Neutrophil (primary cell): ENCODE results near the gene FEV.

Experiments
- H3K27ac ChIP-seq: fragments of 200-600 bp; sonication (generic); 2 replicates; pipeline ENCODE4 v1.5.1; 2016; ENCODE audit warnings: mild to moderate bottlenecking, moderate library complexity
- H3K27me3 ChIP-seq: fragments of 200-600 bp; sonication (generic); 2 replicates; pipeline ENCODE4 v1.6.0; 2016; ENCODE audit warnings: mild to moderate bottlenecking
- H3K36me3 ChIP-seq: fragments of 200-600 bp; sonication (generic); 2 replicates; pipeline ENCODE4 v1.5.1; 2017
- H3K4me1 ChIP-seq, 2 experiments: fragments of 200-600 bp in 1 of 2; sonication (generic) in 1 of 2; 1 replicate in 1 of 2; 2 replicates in 1 of 2; pipeline versions ENCODE4 v1.5.1 to v1.6.1; 2013 to 2016; ENCODE audit warnings: low read depth in 1 of 2, low read length in 1 of 2, mild to moderate bottlenecking in 1 of 2, moderate library complexity in 1 of 2; ENCODE audit not compliant: control insufficient read depth in 1 of 2, insufficient read depth in 1 of 2
- H3K4me3 ChIP-seq, 2 experiments: fragments of 200-600 bp in 1 of 2; sonication (generic) in 1 of 2; 1 replicate in 1 of 2; 2 replicates in 1 of 2; pipeline ENCODE4 v1.5.1; 2013 to 2016; ENCODE audit warnings: low read depth in 1 of 2, low read length in 1 of 2, mild to moderate bottlenecking in 1 of 2, moderate library complexity in 1 of 2
- H3K9me3 ChIP-seq: fragments of 200-600 bp; sonication (generic); 2 replicates; pipeline ENCODE4 v1.5.1; 2016
- CTCF ChIP-seq: fragments of 200-600 bp; sonication (generic); IDR thresholded peaks from 2 replicates; pipeline ENCODE4 v1.5.1; 2016; ENCODE audit warnings: antibody characterized with exemption

The FEV gene

GRCh38 chr2:218999021-218999880 lies 14.3 kb upstream of the FEV start:
- no peaks in the 10 kb centered on the region for H3K9me3 ChIP-seq
- peaks cover 0 to 3% of the 10 kb centered on the region in 2 experiments for H3K4me1 ChIP-seq
- H3K27me3 ChIP-seq, result peaks cover 100% of the 10 kb centered on the region
- H3K27ac ChIP-seq, result no peak overlapping the region
- H3K4me3 ChIP-seq, result no peak overlapping the region
- TF ChIP-seq CTCF, result no peak
- no peaks in the 10 kb centered on the region for H3K36me3 ChIP-seq

- Histone ChIP-seq H3K4me3 (no peak overlapping the region), H3K36me3 (no peaks in the 10 kb centered on the region), H3K9me3 (no peaks in the 10 kb centered on the region), H3K27me3 (peaks cover 100% of the 10 kb centered on the region), H3K27ac (no peak overlapping the region), H3K4me1 (peaks cover 0 to 3% of the 10 kb centered on the region in 2 experiments)
- no peak for TF ChIP-seq CTCF
Measured at GRCh38 chr2:218998414-218999002, 13.5 kb upstream of the FEV start.

GRCh38 chr2:218997731-218998130 lies 12.7 kb upstream of the FEV start:
- TF ChIP-seq CTCF, result no peak
- Histone ChIP-seq H3K36me3 (no peaks in the 10 kb centered on the region), H3K27me3 (peaks cover 100% of the 10 kb centered on the region), H3K9me3 (no peaks in the 10 kb centered on the region), H3K4me1 (peaks cover 0 to 3% of the 10 kb centered on the region in 2 experiments), H3K27ac (no peak overlapping the region), H3K4me3 (no peak overlapping the region)

GRCh38 chr2:218996937-218997336 lies 12.0 kb upstream of the FEV start:
- no peaks in the 10 kb centered on the region for H3K36me3 ChIP-seq
- no peak overlapping the region for H3K4me3 ChIP-seq
- TF ChIP-seq CTCF, result no peak
- H3K27me3 ChIP-seq, result peaks cover 100% of the 10 kb centered on the region
- H3K4me1 ChIP-seq, result peaks cover 0 to 3% of the 10 kb centered on the region in 2 experiments
- no peaks in the 10 kb centered on the region for H3K9me3 ChIP-seq
- H3K27ac ChIP-seq, result no peak overlapping the region

- H3K27ac ChIP-seq, result no peak overlapping the region
- H3K36me3 ChIP-seq, result no peaks in the 10 kb centered on the region
- H3K27me3 ChIP-seq, result peaks cover 100% of the 10 kb centered on the region
- H3K4me3 ChIP-seq, result no peak overlapping the region
- peak; percentile 67 for TF ChIP-seq CTCF
- H3K9me3 ChIP-seq, result no peaks in the 10 kb centered on the region
- H3K4me1 ChIP-seq, result peaks cover 0 to 3% of the 10 kb centered on the region in 2 experiments
Measured at GRCh38 chr2:218995972-218996711, 11.2 kb upstream of the FEV start.
